ENCODE results near the gene FAM107B. TPM values are rescaled to one million over a fixed set of nuclear protein-coding genes. Genes with fewer than 3 reads are reported as not detected.
A peak's percentile ranks its signal among the peaks of the same experiment; 100 is the strongest.
"Not testable (repeated sequence)": the region's sequence is repeated elsewhere in the genome, so short reads cannot be mapped to it uniquely, and the experiment has no call there.

Gene FAM107B
- total RNA-seq, 1 donor from 2014 or later: 19.0 TPM

DNA sequence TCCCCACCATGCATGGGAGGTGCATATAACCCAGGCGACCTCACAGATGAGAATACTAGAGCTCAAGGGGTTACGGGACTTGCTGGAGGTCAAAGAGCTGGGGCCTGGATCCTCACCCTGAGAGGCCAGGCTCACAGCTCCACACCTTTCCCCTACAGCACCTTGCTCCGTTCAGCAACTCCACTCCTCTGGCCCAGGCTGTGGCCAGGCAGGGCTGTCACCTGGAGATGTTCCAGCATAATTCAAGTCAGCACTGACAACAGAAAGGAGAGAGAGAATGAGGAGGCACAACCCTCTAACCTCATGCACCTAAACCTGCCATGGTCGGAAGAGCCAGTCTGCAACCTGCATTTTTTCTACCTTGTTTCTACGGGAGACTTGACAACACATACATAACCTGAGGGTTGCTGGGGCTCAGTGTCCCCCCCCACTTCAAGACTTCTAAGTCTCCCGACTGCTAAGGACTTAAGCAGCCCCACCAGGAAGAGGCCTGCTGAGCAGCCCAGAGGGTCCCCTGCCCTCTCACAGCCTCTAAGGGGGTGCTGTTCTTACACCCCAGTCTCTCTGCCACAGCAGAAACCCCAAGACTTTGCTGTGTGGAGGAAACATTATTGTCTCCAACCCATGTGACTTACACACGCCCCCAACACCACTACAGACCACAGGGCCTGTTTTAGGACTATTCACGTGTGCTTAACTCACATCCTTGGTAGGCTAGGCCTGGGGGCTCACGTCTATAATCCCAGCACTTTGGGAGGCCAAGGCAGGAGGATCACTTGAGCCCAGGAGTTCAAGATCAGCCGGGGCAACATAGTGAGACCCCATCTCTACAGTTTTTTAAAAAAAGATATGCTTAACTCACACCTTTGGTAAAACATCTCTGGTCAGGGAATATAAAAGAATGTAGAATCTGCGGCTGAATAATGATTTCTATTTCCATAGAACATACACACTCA is 175.6 kb downstream of the FAM107B start:
- no peak for ATAC-seq

DNA sequence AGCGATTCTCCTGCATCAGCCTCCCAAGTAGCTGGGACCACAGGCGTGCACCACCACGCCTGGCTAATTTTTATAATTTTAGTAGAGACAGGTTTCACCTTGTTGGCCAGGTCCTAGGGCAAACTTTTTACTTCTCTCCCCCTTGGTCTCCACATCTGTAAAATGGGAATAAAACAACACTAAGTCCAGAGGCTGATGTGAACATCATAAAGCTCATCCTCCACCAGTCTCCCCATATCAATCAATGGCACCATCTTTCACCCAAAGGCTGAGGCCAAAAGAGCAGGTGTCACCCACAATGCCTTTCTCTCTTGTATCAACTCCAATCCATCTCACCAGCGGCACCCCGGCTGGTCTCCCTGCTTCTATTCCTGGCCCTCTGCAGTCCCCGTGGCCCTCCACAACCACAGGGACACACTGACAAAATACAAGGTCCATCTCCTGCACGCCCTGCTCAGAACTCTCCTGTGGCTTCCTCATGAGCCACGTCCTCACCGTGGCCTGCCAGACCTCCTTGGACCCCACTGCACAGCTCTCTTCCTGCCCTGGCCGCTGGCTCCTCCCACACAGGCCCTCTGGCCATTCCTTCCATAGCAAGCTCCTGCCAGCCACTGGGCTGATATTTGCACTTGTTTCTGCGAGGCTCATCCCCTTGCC is 179.0 kb downstream of the FAM107B start:
- ATAC-seq: no peak

DNA sequence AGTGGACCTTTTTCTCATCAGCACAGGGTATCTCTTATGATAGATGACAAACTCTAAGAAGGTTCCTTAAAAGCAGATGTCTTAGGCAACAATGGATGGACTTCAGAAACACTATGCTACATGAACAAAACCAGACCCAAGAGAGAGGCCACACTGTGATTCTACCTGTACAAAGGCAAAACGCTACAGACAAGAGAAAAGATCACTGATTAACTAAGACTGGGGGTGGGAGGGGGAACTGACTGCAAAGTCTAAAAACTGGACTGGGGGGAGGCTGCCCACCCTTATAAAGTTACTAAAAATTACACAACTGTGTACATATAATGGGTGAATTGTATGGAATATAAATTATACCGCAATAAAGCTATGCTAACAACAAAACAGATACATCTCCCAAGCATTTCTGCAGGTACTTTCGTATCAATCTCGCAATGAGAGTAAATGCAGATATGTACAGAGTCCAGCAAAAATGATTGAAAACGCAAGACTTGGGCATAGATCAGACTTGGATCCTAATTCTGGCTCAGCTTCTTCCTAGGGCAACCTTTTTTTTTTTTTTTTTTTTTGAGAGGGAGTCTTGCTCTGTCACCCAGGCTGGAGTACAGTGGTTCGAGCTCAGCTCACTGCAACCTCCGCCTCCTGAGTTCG is 179.7 kb downstream of the FAM107B start:
- no peak for ATAC-seq

GRCh38 chr10:14593806-14594205 is 180.9 kb downstream of the FAM107B start:
- ATAC-seq: no peak

DNA sequence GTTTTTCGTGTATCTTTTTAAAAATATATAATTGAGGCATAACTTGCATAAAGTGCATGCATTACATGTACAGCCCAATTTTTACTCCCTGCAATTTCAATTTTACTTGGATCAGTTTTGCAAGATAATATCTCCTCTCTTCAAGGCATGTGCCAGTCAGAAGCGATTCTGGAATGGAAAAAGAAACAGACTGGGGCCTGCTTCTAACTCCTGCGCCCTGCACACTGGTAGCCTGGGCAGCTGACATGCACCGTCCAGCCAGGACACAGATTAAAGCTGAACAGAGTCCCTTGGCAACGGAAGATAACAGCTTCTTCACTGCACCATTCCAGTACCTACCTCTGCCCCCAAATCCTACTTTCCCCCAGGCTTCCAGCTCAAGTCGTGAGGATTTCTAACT is 182.1 kb downstream of the FAM107B start:
- ATAC-seq: no peak

- peak; percentile 64 for ATAC-seq
Observed at GRCh38 chr10:14592026-14592425, 182.7 kb downstream of the FAM107B start.

GRCh38 chr10:14588938-14589294 is 185.8 kb downstream of the FAM107B start:
- ATAC-seq: not testable (repeated sequence)

DNA sequence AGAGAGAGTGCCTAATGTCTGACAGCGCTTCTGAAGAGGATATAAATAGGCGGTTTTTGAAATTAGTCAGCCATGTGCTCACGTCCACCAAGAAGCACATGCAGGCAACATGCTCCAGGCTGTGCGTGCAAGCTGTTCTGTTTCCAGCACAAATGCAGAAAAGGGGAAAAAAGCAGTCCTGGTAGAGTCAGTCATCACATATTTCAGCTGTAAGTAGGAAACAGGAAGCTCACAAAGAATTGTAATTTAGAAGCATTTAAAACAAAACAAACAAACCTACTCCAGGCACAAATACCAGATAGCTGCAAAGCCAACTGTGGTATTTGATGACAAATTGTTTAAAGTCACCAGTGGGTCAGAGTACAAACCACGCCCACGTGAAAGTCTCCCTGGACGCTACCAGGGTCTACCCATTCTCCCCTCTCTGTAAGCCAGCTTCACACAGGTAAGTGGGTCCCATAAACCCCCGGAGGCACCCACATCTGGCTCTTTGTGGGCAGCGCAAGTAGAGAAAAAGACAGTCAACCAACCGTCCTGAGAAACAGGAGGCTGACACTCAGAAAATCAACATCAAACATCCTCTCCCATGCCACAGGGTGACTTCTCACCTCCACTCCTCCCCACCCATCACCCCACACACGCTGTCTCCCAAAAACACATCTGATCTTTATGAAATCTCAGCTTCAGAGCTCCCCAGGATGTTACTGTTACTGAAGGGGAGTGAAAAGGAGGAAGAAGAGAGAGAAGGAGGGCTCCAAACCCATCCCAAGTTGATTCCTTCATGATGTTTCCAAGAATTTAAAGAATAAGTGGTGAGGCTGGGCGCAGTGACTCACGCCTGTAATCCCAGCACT is 186.4 kb downstream of the FAM107B start:
- ATAC-seq: peak; percentile 28

DNA sequence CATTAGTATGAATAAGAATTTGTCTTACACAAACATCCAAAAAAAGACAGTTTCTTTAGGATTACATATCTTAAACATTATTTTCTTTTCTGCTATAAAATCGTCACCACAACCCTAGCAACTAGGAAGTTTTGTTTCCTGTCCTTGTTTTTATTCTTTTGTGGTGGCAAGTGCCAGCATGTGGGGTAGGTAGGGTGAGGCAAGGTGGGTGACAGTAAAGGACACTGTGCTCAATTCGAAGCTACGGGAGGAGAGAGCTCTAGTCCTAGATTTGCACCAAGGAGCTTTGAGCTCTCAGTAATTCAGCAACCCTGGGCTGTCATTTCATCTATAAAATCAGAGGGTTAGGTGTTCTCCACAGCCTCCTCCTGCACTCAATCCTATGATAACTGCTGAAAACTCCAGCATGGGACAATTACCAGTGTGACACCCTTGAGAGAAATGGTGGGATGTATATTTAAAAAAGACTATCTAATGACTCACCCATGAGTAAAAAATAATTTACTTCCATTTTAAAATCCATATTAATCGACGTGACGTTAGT is 187.1 kb downstream of the FAM107B start:
- no peak for ATAC-seq

- no peak for ATAC-seq
Observed at GRCh38 chr10:14586901-14587300, 187.8 kb downstream of the FAM107B start.

DNA sequence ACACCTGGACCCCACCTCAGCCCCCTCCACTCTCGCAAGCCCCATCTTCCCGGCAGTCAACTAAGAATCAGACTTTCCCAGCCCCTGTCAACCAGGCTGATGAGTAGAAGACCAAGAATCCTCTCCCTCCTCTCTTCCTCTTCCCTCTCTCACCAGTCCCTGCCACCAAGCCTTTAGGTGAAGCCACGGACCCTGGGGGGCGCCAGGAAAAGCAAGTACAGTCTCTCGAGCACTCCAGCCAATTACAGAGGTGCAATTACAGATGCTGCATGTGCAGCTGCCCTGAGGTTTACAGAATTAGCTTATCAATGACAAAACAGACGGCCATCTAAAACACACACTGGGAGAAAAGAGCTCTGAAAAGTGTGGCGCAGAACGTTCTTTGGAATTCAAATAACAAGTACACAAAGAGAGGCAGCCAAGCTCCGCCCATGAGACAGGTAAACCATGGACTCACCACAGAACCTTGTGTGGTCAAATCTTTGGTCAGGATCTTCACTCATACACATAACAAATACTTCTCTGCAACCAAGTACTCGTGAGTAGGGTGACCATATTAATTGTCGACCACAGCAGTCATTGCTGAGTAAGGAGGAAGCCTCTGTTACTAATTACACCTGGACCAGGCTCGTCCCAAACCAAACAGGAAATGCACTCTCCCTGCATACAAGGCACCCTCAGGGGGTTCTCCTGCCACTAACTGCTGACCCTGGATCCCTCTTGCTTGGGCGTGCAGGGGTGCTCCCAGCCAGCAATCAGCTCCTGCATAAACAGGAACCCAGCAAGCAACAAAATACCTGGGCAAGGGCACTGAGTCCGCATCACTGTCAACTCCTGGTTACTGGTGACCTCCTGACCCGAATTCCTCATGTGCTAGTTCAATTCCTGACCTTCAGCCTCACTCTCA is 189.2 kb downstream of the FAM107B start:
- ATAC-seq: peak; percentile 23

- ATAC-seq: no peak
Observed at GRCh38 chr10:14584661-14585060, 190.0 kb downstream of the FAM107B start.

DNA sequence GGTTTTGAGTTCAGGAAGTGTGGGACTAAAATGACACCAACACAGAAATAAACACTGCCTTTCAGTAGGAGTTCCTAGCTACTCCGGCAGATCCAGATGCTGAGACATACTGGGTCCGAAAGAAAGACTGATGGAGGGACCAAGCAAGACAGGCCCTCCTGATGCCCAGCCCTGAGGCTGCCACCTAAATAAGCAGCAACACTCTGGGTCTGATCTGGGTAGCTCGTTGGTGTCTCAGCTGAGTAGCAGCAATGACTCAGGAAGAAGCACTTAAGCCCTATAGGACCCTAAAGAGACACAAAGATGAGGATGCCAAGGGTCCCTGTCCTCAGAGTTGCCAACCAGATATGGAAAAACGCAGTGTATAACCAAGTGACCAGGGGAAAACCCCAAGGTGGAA is 190.7 kb downstream of the FAM107B start:
- ATAC-seq: no peak

DNA sequence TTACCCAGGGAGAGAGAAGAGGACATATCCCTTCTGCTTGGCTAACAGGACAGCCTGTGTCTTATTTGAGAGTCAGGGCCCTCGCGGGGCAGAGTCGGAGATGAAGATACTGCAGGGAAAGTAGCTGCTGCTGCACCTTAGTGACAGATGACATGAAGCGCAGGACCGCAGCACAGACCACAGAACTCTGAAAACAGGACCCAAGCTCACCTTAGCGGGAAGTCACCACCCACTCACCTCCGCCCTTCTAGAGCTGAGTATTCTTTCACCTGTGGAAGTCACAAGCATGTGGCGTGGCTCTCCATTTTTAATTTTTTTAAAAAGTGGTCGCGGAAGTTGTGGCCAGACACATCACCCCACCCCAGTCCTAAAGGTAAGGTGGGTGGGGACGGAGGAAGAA is 191.4 kb downstream of the FAM107B start:
- ATAC-seq: peak; percentile 57

DNA sequence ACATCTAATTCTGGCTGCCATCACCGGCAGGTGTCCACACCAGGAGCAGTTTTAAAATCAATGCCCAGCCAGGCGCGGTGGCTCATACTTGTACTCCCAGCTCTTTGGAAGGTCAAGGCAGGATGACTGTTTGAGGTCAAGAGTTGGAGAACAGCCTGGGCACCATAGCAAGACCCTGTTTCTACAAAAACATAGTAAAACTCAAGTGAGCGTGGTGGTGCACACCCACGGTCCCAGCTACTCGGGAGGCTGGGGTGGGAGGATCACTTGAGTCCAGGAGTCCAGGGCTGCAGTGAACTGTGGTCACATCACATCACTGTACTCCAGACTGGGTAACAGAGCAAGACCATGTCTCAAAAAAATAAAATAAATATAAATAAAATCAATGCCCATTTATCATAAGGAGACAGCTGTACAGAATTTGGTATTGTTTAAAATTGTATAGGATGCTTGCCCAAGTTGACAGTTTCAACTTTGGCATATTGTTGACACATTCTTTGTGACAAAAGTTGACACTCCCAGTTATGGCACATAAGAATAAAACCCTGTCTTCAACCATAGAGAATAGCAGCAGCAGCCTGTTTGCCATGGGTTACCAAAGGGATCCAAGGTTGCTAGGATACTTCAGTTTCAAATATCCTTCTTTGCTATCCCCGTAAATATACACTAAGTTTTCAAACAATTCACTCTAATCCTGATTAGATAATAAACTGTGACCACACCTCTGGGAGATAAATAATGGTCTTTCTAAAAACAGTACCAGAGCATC is 193.0 kb downstream of the FAM107B start:
- no peak for ATAC-seq

DNA sequence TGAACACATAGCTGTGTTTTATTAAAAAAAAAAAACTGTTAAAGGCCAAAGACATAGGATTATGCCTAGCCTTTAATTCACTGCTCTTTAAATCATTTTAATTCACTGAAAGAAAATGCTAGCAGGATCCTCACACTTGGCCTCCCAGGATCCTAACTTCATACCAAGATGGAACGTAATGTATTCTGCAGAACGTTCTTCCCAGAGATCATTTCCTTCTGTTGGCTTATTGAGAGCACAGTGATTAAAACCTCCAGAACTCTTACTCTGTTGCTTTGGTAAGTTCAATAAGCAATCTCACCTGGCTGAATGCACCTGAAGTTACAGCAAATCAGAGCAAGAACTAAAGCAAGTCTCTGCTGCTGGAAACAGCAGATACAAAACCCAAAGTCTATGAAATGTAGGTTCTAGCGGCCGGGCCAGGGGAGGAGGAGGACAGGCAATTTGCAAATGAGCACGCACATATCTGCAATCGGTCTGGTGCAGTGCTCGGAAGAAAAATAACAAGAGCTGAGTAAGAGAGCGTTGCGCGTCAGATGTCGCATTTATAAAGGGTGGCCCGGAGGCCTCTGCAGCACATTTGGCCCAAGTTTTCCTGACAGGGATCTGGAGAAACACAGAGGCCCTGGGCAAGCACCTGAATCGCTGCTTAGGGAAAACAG is 193.9 kb downstream of the FAM107B start:
- no peak for ATAC-seq

DNA sequence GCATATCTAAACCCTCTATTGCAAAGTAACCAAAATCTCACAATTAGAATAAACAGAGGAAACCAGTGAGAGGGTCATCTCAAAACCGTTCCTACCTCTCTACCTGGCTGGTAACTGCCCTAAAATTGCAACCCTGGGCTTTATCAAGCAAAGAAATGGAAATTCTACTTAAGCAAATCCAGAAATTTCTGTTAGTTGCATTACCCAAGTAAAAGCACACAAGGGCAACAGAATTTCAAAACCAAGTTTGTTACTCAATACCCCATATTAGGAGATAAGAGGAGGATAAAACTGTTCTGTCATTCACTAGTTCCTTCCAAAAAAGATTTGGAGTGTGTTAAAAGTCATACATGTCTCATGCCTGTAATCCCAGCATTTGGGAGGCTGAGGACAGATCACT is 195.3 kb downstream of the FAM107B start:
- ATAC-seq: no peak

DNA sequence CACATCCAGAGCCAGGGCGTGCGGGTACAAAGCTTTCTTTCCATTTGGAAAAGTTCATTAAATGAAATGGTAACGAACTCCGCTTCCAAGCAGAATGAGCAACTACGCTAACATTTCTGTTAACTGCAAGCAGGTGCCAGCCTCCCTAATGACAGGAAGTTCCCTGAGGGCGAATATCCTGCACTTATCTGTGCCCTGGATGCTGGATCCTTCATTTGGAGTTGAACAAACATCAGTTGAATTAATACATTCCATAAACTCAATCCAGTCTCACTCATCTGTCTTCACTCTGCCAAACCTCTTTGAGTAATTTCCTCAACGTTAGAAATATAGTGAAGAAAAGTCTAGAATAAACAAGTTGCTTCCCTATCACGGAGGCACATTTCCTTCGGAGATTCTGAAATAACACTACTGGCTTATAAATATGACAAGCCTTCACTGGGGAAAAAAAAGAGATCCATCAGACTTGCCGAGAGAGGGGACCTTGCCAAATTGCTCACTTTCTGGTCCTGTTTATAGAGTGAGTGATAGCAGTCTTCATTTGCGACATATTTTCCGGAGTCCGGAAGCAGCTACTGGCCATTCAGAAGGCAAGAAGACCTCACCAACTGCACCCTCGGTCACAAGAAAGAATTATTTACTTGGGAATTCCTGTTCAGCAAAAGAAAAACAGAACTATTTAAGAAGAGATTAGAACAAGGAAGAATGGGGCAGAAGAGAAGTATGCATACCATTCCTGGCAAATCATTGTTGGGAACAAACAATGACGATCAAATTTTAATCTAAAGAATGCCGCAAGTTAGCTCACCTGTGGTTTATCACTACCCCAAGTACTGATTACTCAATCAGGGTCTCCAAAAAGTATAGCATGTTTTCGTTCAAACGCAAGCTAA is 196.4 kb downstream of the FAM107B start:
- ATAC-seq: no peak

DNA sequence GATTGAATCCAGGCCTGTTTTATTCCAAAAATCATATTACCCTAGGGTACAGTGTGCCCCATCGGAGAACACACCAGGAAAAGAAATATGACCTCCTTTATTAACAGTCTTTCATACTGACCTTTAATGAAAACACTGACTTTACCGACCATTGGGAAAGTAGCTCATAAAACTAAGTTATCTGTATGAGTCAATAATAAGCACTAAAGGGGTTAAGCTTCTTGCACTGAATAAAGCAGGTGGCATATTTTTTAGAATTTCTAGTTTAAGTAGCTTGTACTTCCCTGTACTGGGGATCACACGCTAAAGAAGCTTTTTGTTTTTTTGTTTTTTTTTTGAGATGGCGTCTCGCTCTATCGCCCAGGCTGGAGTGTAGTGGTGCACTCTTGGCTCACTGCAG is 199.8 kb downstream of the FAM107B start:
- no peak for ATAC-seq

All from esophagus mucosa (tissue), 1 donor.